ENCODE results near the gene SARDH.

- TF ChIP-seq CTCF (IDR thresholded peaks at IDR 0.05 in 8 of 11, conservative IDR thresholded peaks at IDR 0.05 in 3 of 11), result no peak
- no peak for TF ChIP-seq POLR2AphosphoS5 (IDR thresholded peaks at IDR 0.05)
These were observed 45.7 kb downstream of the SARDH start for GRCh38 chr9:133692364-133692985.

All from spleen (tissue), 7 donors.